ENCODE data around the gene FSTL4.
A peak's percentile ranks its signal among the peaks of the same experiment; 100 is the strongest.

Gene FSTL4

DNA sequence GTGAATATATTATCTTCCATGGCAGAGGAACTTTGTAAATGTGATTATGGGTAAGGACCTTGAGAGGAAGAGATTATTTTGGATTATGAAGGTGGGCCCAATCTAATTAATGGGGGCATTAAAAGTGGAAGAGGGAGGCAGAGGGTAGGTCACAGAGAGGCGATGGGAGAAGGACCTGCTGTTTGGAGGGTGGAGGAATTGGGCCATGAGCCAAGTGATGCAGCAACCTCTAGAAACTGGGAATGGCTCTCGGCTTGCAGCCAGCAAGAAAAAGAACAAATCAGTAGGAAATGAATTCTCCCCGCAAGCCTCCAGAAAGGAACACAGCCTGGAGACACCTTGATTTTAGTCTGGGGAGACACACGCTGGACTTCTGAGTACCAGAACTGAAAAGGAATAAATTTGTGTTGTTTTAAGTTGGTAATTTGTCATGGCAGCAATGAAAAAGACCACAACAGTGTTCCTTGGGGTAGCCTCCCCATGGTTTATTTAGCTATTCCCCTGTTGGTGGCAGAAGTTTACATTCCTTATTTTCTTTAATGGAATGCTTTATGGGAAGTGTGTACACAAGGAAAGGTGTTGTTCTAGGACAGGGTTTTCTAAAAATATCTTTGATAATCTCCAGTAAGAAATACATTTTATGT is 456.9 kb downstream of the FSTL4 start:
- DNase-seq (ENCODE audit: low read depth, low spot score), result no peak

DNA sequence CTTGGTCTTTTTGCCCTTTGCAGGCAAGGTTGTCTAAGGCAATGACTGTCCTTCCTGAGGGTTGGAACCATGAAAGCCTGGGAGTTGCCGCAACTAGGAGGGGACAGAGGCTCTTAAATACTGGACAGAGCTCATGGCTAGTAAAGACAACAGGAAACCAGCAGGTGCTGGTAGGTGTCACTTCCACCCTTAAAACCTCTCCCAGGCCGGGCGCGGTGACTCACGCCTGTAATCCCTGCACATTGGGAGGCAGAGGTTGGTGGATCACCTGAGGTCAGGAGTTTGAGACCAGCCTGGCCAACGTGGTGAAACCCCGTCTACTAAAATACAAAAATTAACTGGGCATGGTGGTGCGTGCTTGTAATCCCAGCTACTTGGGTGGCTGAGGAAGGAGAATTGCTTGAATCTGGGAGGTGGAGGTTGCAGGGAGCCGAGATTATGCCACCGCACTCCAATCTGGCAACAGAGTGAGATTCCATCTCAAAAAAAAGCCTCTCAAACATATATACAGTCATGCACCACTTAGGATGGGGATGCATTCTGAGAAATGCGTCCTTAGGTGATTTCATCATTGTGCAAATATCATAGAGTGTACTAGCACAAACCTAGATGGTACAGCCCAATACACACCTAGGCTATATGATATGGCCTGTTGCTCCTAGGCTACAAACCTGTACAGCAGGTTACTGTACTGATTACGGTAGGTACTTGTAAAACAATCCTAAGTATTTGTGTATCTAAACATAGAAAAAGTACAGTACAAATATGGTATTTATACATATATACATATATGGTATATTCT is 457.9 kb downstream of the FSTL4 start:
- in situ Hi-C loops (cut with HindIII; ENCODE audit: low sequenced_read_pairs), result no loop called here
- TF ChIP-seq, protein P1, sequence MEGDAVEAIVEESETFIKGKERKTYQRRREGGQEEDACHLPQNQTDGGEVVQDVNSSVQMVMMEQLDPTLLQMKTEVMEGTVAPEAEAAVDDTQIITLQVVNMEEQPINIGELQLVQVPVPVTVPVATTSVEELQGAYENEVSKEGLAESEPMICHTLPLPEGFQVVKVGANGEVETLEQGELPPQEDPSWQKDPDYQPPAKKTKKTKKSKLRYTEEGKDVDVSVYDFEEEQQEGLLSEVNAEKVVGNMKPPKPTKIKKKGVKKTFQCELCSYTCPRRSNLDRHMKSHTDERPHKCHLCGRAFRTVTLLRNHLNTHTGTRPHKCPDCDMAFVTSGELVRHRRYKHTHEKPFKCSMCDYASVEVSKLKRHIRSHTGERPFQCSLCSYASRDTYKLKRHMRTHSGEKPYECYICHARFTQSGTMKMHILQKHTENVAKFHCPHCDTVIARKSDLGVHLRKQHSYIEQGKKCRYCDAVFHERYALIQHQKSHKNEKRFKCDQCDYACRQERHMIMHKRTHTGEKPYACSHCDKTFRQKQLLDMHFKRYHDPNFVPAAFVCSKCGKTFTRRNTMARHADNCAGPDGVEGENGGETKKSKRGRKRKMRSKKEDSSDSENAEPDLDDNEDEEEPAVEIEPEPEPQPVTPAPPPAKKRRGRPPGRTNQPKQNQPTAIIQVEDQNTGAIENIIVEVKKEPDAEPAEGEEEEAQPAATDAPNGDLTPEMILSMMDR (IDR thresholded peaks at IDR 0.05; ENCODE audit: low read depth, low read length), result no peak
- DNase-seq (ENCODE audit: low read depth, low spot score), result no peak
- H3K4me3 ChIP-seq (ENCODE audit: low read depth, low read length), result no peak overlapping the region

More for the DNA sequence above, 456.9 kb downstream of the FSTL4 start:
- H3K4me3 ChIP-seq (ENCODE audit: low read depth, low read length), result no peak overlapping the region
- in situ Hi-C loops (cut with HindIII; ENCODE audit: low sequenced_read_pairs), result no loop called here
- TF ChIP-seq, protein P1 (IDR thresholded peaks at IDR 0.05; ENCODE audit: low read depth, low read length), result no peak

DNA sequence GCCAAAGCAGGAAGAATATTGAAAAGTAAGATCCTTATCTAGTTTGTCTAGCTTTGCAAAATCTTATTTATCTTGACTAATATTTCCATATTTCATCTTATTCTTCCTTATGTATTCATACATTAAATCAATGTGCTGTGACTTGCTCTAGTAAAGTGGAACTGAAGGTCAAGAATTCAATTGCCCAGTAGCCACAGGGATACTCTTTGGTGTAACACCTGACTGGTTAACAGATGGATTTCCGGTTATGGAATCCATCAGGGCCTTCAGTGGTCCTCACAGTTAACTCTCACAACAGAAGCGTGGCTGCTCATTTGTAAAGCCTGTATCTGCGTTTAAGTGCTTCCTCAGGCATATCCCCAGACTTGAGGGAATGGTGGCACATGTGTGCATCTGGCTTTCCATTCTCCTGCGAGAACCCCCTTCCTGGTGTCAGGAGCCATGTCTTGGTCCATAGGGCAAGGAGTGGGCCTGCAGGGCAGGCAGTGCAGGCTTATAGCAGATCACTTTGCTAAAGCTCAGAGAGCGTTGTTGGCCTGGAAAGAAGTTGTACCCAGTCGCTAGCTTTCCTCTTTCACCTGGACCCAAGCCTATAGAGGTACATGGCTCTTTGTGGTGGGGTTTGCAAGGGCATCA is 461.3 kb downstream of the FSTL4 start:
- no peak for DNase-seq (ENCODE audit: low read depth, low spot score)
- in situ Hi-C loops (cut with HindIII; ENCODE audit: low sequenced_read_pairs), result no loop called here
- TF ChIP-seq, protein P1 (IDR thresholded peaks at IDR 0.05; ENCODE audit: low read depth, low read length), result no peak
- no peak overlapping the region for H3K4me3 ChIP-seq (ENCODE audit: low read depth, low read length)

DNA sequence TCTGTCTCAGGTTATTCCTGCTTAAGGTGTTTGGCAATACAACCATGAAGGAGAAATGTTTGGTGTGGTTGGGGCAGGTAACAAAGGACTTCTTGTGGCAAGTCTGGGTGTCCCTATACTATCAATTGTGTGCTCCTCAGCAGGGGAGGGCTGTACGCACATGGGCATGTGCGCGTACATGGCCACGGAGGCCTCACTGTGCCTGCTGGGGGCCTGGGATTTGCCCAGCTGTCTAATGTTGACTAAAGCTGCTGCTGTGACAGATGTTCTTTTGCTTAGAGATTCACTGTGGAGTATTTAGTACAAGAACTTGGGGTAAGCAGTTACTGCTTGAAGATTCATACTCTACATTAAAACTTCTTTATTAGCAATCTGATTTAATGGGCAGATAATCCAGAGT is 463.0 kb downstream of the FSTL4 start:
- no peak overlapping the region for H3K4me3 ChIP-seq (ENCODE audit: low read depth, low read length)
- in situ Hi-C loops (cut with HindIII; ENCODE audit: low sequenced_read_pairs), result no loop called here
- TF ChIP-seq, protein P1 (IDR thresholded peaks at IDR 0.05; ENCODE audit: low read depth, low read length), result no peak
- DNase-seq (ENCODE audit: low read depth, low spot score), result no peak

DNA sequence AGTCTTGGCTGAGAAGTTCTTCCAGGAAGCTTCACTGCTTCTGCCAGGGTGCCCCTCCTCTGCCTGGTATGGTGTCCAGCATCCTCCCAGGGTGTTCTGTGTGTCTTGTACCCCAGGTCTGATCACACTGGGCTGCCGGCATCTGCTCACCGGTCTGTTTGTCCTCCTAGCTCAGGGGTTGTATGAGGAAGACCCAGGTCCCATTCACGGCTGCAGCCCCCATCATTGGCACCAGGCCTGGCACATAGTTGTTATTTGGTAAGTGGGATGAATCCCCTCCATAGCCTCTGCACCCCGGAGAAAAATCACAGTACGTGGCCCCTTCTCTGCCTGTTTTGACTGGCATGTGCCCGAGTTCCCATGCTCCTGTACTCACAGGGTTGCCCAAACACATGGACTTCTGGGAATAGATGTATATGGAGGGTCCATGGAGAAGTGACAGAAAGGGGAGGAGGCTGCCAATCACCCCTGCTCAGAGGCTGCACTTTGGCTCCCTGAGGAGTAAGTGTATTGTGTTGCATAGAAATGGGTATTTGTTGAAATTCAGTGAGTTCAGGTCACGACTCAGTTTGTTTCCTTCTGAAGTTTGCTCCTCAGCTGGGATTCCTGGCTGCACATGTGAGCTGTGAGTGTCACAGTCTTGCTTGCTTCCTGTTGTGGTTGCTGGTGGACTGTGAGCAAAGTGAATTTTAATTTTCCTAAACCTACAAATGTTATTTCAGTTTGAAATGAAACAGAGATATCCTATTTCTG is 464.4 kb downstream of the FSTL4 start:
- H3K4me3 ChIP-seq (ENCODE audit: low read depth, low read length), result no peak overlapping the region
- in situ Hi-C loops (cut with HindIII; ENCODE audit: low sequenced_read_pairs), result no loop called here
- DNase-seq (ENCODE audit: low read depth, low spot score), result peak; percentile 23
- TF ChIP-seq, protein P1 (IDR thresholded peaks at IDR 0.05; ENCODE audit: low read depth, low read length), result no peak

DNA sequence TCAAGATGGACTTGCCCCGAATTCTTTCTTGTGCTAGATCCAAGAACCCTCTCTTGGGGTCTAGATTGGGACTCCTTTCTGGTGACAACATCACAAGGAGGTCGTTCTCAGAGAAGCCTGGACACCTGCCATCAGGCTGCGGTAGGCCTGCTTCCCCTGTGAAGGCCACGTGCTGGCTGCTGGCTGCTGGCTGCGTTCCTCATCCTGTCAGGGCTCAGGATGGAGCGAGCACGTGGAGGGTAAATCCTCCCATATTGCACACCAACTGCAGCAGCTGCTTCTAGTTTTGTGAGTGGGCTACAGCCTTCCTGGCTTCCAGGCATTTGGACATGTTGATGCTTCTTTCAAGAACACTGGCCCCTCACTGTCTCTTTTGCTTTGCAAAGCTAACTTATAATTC is 464.9 kb downstream of the FSTL4 start:
- TF ChIP-seq, protein P1 (IDR thresholded peaks at IDR 0.05; ENCODE audit: low read depth, low read length), result no peak
- peak; percentile 16 for DNase-seq (ENCODE audit: low read depth, low spot score)
- no peak overlapping the region for H3K4me3 ChIP-seq (ENCODE audit: low read depth, low read length)
- in situ Hi-C loops (cut with HindIII; ENCODE audit: low sequenced_read_pairs), result no loop called here

Data from astrocyte of the spinal cord (primary cell).